MM.1S (cell line): ENCODE results near the gene TMEM258.

Source experiments
- EZH2 ChIP-seq: fragments of 300-600 bp; sonication (generic); optimal IDR thresholded peaks from 2 replicates; pipeline ENCODE3; 2017; ENCODE audit warnings: low read depth, mild to moderate bottlenecking, antibody characterized with exemption, low read length, mixed read lengths
- TF ChIP-seq, protein P1 (sequence below): fragments of 300-600 bp; sonication (generic); IDR thresholded peaks from 2 replicates; pipeline ENCODE4 v1.5.1; 2016; ENCODE audit warnings: antibody characterized with exemption, low read length, mixed read lengths

- TF ChIP-seq EZH2, result no peak
- TF ChIP-seq, protein P1, sequence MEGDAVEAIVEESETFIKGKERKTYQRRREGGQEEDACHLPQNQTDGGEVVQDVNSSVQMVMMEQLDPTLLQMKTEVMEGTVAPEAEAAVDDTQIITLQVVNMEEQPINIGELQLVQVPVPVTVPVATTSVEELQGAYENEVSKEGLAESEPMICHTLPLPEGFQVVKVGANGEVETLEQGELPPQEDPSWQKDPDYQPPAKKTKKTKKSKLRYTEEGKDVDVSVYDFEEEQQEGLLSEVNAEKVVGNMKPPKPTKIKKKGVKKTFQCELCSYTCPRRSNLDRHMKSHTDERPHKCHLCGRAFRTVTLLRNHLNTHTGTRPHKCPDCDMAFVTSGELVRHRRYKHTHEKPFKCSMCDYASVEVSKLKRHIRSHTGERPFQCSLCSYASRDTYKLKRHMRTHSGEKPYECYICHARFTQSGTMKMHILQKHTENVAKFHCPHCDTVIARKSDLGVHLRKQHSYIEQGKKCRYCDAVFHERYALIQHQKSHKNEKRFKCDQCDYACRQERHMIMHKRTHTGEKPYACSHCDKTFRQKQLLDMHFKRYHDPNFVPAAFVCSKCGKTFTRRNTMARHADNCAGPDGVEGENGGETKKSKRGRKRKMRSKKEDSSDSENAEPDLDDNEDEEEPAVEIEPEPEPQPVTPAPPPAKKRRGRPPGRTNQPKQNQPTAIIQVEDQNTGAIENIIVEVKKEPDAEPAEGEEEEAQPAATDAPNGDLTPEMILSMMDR, result no peak
Measured at GRCh38 chr11:61744609-61745156, 47.7 kb downstream of the TMEM258 start.
